Inflammatory macrophage treated with lipopolysaccharide for 1 hour (primary cell): ENCODE results near the gene CEP41.

Experiments
- DNase-seq, 2 donors: peaks; one replicate each; pipeline ENCODE4 v3.0.0-alpha.2; 2020 to 2022

Gene CEP41, protein sequence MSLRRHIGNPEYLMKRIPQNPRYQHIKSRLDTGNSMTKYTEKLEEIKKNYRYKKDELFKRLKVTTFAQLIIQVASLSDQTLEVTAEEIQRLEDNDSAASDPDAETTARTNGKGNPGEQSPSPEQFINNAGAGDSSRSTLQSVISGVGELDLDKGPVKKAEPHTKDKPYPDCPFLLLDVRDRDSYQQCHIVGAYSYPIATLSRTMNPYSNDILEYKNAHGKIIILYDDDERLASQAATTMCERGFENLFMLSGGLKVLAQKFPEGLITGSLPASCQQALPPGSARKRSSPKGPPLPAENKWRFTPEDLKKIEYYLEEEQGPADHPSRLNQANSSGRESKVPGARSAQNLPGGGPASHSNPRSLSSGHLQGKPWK

DNA sequence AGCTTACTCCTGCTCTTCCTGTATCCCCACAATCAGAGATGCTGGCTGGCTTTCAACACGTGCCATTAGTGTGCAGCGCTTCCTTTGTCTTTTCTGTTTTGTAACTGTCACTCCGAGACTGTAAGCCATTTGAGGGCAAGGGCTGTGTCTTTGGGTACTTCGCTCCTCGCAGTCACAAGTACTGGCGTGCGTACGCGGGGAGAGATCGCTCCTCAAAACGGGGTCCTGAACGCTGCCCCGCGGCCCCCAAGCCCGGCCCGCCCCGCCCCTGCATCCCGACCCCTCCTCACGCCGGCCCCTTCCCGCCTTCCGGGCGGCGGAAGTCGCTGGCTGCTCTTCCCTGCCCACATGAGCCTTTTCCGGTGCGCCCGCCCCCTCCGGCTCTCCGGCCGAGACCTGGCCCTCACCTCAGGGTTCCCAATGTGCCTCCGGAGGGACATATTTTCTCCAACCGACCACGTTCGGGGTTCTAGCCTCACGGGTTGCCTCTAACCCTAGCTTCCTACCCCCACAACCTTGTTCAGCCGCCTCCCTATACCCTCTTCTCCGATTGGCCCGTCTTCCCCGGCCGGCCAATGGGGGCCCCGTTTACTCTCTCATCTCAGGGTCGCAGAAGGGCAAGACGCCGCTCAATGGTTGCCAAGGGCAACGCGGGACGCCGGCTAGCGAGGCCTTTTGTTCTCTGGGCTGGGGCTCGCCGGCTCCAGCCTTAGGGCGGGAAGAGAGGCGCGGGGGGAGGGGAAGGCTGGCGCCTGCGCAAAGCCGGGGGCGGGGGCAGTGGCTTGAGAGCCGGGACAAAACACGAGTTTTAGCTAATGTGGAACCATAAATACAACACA, at the start of gene CEP41:
Gene CEP41, minus strand, starts transcription at position 490 of the 839 bp plus-strand sequence. Its CDS starts 50 bp downstream, at position 440.
- peak; percentile 94 to 96 for DNase-seq

DNA sequence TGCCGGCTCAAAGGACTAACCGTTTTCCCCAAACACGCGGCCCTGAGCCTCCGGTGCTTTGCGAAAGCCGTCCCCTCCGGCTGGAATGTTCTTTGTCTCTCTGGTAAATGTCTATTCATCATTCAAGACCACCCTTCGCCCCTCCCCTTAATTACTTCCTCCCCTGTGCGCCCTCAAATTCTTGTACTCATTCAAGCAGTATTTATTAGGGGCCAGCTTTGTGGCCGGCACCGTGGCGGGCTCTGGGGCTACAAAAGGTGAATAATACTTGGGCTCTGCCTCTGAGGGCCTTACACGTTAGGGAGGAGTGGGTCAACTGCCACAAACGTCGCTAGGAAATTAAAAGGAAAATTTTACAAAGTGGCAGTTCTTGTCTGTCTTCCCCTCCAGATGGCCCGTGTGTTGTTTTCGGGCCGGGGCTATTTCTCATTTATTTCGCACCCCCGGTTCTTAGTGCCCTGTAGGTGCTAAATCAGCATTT, 49.5 kb upstream of the CEP41 start:
- DNase-seq: no peak

DNA sequence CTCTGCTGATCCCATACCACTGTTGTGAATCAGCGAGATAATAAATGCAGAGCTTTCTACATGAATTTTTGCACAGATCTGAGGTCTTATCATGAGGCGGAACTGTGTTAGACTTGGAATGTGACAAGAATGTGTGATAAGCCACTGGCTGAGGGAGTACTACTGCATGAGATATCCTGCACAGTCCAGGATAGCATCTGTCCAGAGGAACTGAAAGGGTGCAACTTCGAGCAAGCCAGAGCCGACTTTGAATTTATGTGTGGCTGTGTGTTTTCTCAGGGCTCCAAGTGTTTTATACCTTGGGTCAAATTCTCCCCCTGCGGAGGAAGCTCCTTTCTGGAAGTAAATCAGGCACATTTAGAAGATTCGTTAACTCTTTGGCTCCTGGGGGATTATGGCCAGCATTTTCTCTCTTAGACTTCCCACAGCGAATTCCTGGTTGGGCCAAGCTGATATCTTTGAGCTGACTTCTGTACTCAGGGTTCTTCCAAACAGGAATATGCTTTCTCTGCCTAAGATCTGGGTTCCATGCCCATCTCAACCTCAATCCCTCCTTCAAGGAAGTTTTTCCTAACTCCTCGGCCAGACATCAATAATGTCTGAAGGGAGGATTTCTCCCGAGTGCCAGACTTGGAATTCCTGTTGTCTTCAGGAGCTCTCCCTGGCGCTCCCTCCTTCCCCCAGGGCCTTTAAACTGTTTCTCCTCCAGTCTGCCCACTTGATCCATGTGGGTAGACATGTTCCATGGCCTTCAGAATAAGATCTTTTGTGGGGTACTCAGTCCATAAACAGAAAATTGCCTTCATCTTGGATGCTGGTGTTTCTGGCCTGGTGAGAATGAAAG, 48.5 kb upstream of the CEP41 start:
- DNase-seq: no peak

DNA sequence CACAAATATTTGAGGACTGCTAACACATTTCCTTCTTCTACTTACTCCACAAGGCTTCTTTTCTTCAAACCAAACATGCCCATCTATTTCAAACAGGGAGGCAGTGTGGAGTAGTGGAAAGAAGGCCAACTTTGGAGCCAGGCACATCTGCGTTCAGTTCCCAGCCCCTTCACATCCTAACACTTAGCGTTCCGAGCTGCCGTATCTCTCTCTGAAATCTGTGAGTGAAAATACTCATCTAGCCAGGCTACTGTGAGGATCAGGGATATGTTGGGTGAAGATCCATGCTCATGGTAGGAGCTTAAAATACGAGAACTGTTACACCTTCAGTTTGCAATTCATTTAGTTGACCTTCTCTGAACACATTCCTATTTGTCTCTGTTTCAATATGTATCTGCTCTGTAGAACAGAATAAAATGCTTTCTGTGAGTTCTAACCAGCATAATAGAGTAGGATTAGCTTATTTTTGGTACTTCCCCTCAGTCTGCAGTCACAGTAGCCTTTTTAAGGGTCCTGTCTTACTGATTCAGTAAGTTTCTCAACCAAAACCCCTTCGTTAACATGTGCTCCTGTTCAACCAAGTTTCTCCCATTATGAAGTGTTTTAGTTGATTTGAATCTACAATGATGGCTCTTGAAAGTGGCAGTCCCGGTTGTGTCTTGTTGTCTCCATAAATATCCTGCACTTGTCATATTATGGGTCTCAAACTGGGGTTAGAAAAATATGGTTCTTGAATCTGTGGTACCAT, 47.8 kb upstream of the CEP41 start:
- DNase-seq: no peak

DNA sequence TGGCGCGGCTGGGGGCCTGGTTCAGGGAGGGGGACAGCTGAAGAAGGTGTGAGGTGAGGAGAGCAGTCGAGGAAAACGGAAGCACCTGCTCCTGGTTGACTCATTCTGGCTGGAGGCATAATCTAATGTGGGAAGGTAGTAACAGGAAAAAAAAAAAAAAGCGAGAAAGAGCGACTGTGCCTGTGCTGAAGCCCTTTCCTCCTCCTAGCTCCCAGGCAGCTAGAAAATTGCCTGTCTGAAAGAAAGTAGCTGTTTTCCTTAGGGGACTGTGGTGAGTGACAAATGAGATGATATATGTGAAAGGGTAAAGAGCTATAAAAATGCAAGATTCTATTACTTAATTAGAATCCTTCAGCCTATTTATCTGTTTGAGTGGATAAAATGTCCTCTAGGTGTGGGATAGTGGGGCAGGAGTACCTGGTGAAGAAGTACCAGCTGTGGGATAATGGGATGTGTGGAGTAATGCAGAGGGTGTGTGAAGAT, 46.2 kb upstream of the CEP41 start:
- no peak for DNase-seq

DNA sequence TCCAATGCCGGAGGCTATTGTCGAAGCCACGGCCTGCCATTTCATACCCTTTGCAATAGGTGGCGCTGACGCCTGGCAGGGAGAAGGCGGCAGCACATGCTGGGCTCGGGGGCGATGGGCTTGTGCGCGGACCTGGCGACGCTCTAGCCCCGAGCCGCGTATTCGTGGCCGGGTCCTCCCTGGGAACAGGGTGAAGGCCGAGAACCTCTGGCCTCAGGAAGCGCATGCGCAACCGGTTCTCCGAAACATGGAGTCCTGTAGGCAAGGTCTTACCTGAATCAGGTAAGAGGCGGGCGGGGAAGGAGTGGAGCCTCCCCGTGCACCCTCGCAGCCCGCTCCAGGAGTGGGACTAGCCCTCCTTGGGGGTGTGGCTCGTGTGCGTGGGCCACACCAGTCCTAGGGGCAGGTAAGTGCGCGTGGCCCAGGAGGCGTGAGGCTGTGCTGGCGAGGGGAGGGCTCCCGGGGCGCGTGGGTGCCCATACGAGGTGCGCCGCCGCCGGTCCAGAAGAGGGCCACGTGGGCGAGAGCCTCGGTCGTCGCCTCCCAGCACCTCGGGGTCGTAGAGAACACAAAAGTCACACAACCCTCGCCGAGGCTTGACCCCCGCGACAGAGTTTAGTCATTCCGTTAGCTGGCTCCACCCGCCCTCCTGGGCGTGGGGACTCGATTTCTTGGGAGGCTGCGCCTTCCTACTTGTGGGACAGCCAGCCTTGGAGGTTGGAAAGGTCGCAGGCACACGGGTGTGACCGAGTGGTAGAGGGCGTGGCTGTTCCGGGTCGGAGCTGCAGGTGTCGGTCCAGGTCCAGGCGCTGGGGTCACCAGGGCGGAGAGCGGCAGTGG, 45.5 kb upstream of the CEP41 start:
- DNase-seq: peak; percentile 33 to 60

DNA sequence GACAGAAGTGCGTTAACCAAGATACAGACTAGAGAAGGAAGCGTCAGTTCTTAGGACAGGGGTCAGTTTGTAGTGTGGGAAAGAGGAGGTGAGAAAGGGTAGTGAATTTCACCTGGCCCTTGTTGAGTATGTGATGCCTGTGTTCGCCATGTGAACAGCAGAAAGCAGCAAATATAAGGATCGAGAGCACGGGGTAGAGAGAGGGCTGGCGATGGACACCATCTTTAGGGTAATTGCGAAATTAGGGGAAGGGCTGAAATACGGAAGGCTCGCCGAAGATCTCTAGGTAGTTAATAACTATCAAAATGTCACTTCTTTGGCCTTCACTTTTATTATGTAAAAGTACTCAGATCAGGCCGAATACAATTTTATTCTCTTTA, 44.9 kb upstream of the CEP41 start:
- DNase-seq: no peak

DNA sequence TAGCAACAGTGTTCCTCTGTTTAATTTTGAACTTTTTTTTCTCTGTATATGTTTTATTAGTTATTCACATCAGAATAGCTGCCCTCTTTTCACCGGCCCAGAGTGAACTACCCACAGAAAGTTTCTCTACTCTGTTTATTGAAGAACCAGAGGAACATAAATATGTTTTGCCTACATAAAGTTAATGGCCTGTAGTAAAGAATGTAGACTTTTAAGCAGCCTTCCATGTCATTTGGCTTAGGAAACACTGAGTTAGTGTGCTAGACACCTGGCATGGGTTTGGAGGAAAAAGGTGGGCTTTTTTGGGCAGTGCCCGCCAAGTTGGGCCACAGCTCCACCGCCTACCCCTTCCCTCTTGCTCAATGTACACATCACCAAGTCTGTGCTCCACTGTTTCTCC, 42.2 kb upstream of the CEP41 start:
- no peak for DNase-seq

DNA sequence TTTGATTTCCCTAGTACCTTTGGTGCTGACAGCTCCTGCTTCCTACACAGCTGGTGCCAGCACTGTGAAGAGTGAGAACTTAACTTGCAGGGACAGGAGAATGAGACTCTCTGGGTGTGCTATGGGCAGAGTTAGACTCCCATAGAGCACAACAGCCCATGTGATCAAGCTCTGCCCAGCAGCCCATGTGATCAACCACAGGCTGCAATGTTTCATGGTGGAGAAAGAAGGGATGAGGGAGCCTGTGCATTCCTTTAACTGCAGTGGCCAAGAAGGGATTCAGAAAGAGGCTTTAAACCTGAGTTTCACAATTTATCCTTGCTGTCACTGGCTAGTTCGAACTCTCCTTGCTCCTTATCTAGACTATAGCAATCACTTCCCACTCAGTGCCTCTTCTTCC, 41.1 kb upstream of the CEP41 start:
- DNase-seq: no peak

DNA sequence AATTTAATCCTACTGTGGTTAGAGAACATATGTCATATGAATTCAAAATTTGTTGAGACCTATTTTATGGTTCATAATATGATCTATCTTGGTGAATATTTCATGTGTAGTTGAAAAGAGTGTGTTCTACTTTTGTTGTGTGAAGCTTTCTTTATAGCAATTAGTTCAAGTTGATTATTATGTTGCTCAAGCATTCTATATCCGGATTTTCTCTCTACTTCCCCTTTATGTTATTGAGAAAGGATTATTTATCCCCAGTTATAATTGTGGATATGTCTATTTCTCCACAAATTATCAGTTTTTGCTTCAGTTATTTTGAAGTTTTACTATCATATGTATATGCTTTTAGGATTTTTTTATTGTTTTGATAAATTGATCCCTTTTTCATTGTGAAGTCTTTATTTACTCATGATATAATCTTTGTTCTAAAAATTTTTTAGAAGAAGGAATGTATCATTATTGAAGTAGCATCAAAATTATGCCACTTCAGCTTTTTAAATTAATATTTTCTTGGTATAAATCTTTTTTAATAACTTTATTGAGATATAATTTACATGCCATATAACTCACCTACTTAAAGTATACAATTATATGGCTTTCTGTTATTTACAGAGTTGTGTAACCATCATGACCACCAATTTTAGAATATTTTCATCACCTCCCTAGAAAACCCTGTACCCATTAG, 39.0 kb upstream of the CEP41 start:
- peak in 1 of 2 donors; percentile 44 for DNase-seq

DNA sequence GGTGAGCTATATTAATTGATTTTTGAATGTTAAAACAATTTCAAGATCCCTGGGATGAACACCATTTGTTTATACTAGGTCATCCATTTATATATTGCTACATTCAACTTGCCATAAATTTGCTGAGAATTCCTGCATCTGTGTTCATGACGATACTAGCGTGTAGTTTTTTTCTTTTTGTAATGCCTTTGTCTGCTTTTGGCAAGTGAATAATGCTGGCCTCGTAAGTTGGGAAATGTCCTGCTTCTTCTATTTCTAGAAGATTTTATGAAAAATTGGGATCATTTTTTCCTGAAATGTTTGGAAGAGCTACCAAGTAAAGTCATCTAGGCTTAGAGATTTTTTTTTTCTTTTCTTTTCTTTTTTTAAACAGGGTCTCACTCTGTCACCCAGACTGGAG, 38.2 kb upstream of the CEP41 start:
- no peak for DNase-seq

DNA sequence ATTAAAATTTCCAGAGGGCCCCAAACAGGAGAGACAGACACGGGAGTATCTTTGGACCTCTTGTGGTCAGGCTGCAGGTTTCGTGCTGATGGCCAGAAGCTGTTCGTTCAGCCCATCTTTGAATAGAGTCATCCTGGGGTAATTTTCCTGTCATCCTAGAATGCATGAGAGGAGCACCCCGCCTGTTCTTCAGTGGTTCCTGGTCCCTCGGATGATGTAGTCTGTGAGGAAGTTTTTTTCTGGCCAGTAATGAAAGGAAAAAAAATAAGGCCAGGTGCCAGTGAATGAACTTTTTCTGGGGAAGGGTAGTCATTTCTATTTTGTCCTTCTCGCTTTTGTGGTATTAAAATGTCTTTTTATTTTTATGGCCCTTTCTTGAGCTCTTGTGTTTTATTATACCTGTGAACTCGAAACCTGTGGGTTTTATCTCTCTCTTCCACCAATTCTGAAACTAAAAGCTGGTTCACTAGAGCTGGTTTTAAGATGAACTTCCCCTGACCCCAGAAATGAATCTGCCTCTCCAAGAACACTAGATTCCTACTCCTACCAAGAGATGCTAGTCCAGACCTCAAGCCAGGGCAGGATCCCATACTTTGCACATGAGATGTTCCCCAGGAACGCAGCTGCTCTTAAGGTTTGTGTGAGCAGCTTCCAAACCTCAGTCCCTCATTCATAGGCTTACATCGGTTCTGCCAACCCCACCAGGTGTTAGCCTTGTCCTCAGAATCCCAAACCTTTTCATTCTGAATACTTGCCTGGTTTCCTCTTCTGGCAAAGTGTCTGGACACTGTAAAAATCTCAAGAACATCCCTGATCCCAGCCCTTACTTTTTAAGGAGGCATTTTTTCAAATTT, 35.7 kb upstream of the CEP41 start:
- DNase-seq: no peak

DNA sequence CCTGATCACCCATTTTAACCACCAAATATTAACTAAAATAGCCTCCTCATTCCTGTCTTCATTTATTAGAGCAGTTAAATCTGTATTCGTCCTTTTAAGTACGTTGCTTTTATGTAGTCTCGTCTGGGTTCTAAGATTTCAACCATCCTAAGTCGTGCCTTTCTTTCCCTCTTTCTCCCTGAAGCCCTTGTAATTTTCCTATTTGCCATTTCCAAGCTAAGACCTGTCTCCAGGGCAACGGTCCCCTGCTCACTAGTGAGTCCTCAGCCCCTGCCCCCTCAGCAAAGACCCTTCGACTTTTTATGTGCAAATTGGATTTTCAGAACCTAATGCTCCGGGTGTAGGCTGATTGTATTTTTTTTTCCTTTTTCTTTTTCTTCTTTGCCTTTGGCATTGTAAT, 35.0 kb upstream of the CEP41 start:
- DNase-seq: no peak

DNA sequence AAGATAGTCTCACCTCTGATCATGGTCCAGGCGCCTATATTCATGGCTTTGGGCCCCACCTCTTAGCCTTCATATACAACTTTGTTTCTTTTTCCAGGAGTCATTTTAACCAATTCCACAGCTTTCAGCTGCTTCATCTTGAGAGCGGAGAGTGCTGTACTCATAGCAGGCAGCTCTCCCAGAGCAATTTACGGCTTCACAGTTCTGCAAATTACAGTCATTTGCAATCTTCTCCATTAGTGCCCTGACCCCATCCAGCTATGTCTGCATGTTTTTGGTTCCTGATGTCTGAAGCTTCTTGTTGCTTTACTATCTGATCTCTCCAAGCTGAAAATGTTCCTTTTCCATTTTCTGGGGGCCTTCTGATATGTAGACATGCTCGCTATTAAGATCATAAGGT, 33.1 kb upstream of the CEP41 start:
- DNase-seq: no peak

DNA sequence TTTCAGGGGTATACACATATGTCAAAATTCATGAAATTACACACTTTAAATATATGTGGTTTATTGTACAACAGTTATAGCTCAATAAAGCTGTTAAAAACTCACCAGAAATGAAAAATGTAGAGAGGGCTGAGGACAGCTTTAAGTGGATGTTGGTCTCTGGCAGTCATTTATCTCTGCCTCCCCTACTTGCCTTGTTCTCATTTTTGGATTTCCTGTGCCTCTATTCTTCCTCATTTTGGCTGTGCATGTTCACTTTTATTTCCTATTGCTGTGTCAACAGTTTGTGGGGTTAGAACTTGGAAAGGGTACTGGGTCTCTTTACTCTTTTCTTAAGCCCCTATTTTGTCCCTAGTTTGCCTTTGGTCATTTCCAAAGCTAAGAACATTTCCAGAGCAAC, 32.5 kb upstream of the CEP41 start:
- DNase-seq: peak in 1 of 2 donors; percentile 31

DNA sequence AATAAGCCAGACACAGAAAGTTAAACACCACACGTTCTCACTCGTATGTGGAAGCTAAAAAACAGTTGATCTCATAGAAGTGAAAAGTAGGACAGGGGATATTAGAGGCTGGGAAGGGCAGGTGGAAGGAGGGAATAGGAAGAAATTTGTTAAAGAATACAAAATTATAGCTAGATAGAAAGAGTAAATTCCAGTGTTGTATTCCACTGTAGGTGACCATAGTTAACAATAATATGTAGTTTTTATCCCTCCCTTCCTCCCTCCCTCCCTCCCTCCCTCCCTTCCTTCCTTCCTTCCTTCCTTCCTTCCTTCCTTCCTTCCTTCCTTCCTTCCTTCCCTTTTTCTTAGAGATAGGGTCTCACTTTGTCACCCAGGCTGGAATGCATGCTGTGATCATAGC, 31.2 kb upstream of the CEP41 start:
- no peak for DNase-seq

DNA sequence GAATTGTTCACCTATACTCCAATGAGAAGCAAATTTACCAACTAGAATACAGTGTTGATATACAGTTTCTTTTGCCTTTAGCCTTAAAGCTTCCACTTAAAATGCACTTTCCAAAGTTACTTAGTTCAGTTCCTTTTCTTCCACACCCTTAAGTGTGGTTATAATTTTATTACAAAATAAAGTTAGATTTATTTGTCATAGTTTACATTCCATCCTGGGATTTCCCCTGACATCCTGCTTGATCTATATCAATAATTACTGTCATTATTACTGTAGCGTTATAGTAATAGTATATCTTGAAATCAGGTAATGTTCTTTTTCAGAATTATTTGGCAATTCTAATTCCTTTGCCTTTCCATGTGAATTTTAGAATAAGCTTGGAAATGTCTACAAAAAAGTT, 27.8 kb upstream of the CEP41 start:
- no peak for DNase-seq

DNA sequence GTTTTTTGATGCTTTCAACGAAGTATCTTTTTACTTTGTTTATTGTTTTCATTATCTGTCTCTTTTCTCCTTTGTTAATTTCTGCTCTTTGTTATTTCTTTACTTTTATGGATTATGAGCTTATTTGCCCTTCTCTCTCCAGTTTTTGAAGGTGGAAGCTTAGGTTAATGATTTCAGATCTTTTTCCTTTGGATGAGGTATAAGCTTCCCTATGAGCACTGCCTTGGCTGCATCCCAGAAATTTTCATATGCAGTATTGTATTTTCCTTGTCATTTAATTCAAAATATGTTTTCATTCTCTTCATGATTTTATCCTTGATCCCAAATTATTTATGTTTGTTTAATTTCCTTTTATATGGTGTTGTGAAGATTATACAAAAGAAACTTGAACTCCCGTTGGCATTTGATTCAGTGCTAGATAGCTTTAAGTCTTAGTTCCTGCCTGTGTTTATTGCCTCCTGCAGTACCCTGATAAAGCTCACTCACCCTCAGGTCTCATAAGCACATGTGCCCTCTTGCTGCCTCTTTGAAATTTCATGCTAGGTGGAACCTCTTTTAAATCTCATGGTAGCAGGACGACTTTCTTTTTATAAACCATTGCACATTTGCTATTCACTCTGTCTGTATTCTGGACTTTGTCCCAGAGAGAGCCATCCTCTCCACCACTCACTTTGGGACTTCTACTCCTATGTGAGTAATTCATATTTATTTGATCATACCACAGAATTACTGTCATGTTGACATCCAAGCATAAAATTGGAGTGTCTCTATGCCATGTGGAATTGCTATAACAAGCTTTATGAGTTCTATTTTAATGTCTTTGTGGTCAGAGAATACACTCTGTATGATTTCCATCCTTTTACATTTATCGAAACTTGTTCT, 23.0 kb upstream of the CEP41 start:
- no peak for DNase-seq

DNA sequence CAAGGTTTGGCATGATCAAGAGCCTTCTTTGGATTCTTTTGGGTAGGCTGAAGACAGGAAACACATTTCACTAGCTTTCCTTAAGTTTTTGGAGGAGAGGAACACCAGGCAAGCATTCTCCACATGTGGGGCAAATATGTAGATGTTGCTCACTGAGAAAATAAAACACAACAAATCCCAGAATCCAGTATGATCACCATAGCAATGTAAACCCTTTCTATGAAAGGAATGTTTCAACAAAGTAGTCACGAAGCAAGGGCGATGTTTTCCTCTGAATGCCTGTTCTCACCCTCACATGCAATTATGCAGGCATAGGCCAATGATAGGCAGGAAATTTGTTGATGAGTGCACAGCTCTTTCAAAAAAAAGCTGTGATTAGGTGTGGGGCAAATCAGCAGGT, 20.5 kb upstream of the CEP41 start:
- no peak for DNase-seq
